ENCODE results near the gene AGTPBP1.

AGTPBP1 gene

DNA sequence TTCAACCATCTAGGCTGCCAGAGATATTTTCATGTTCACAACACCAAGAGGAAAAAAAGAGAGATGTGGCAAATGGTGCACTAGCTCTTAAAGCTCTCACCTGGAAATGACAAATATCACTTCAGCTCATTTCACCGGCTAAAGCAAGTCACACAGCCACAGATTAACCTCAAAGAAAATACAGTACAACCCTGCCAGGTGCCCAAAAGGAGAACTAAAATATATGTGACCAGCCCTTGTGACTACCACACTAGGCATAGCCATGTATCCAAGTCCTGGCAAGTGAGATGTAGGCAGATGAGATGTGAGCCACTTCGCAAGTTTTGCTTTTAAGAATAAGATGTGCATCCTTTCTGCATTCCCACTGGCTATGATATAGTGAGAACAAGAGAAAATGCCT lies 41.4 kb downstream of the AGTPBP1 start:
- Histone ChIP-seq H3K4me3 (ENCODE audit: low read depth, low read length) (no peak overlapping the region), H3K4me1 (ENCODE audit: control insufficient read depth, insufficient read depth, low read length, unreplicated experiment) (no peaks in the 10 kb centered on the region), H3K79me2 (ENCODE audit: control insufficient read depth, insufficient read depth, low read length, unreplicated experiment) (no peaks in the 10 kb centered on the region), H2AFZ (ENCODE audit: low read length, unreplicated experiment) (no peak overlapping the region), H3K27me3 (ENCODE audit: insufficient read depth, low read length) (no peaks in the 10 kb centered on the region), H3K36me3 (ENCODE audit: insufficient read depth, low read length) (no peaks in the 10 kb centered on the region), H3K27ac (ENCODE audit: low read depth, low read length) (no peak overlapping the region)

DNA sequence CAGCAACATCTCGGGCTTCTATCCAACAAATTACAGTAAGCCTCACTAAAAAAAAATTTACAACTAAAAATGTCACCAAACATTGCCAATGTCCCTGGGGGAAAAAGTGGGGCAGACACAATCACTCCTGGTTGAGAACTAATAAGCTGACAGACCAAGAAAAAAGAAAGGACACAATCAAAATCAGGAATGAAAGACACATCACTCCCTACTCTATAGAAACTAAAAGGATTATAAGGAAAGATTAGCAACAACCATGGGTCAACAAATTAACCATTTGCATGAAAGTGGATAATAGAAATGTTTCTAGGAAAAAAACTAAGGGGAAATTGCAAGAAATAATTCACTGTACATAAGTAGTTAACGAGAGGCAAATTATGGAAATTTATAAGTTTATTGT lies 53.4 kb downstream of the AGTPBP1 start:
- Histone ChIP-seq H3K27me3 (ENCODE audit: insufficient read depth, low read length) (no peaks in the 10 kb centered on the region), H3K4me1 (ENCODE audit: control insufficient read depth, insufficient read depth, low read length, unreplicated experiment) (no peaks in the 10 kb centered on the region), H3K36me3 (ENCODE audit: insufficient read depth, low read length) (no peaks in the 10 kb centered on the region; the same call in 1 of the 2 replicates), H3K4me3 (ENCODE audit: low read depth, low read length) (no peak overlapping the region), H3K79me2 (ENCODE audit: control insufficient read depth, insufficient read depth, low read length, unreplicated experiment) (no peaks in the 10 kb centered on the region), H3K27ac (ENCODE audit: low read depth, low read length) (no peak overlapping the region), H2AFZ (ENCODE audit: low read length, unreplicated experiment) (no peak overlapping the region)

GRCh38 chr9:85685081-85685480 lies 56.7 kb downstream of the AGTPBP1 start:
- H3K4me1 ChIP-seq (ENCODE audit: control insufficient read depth, insufficient read depth, low read length, unreplicated experiment) = no peaks in the 10 kb centered on the region
- no peaks in the 10 kb centered on the region for H3K79me2 ChIP-seq (ENCODE audit: control insufficient read depth, insufficient read depth, low read length, unreplicated experiment)
- no peaks in the 10 kb centered on the region for H3K36me3 ChIP-seq (ENCODE audit: insufficient read depth, low read length)
- H2AFZ ChIP-seq (ENCODE audit: low read length, unreplicated experiment) = no peak overlapping the region
- no peaks in the 10 kb centered on the region for H3K27me3 ChIP-seq (ENCODE audit: insufficient read depth, low read length)
- no peak overlapping the region for H3K4me3 ChIP-seq (ENCODE audit: low read depth, low read length)
- H3K27ac ChIP-seq (ENCODE audit: low read depth, low read length) = no peak overlapping the region

DNA sequence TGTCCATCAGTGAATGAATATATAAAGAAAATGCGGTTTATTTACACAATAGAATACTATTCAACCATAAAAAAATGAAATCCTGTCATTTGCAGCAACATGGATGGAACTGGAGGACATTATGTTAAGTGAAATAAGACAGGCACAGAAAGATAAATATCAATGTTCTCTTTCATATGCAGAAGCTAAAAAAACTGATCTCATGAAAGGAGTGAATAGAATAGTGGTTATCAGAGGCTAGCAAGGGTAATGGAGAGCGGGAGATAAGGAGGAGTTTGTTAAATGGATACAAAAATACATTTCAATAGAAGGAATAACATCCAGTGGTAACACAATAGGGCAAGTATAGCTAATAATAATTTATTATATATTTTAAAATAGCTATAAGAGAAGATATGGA lies 65.0 kb downstream of the AGTPBP1 start:
- H3K27ac ChIP-seq (ENCODE audit: low read depth, low read length) = no peak overlapping the region
- H3K36me3 ChIP-seq (ENCODE audit: insufficient read depth, low read length) = peaks cover 5% of the 10 kb centered on the region; the same call in 1 of the 2 replicates
- H2AFZ ChIP-seq (ENCODE audit: low read length, unreplicated experiment) = no peak overlapping the region
- no peaks in the 10 kb centered on the region for H3K4me1 ChIP-seq (ENCODE audit: control insufficient read depth, insufficient read depth, low read length, unreplicated experiment)
- H3K79me2 ChIP-seq (ENCODE audit: control insufficient read depth, insufficient read depth, low read length, unreplicated experiment) = no peaks in the 10 kb centered on the region
- H3K4me3 ChIP-seq (ENCODE audit: low read depth, low read length) = no peak overlapping the region
- H3K27me3 ChIP-seq (ENCODE audit: insufficient read depth, low read length) = no peaks in the 10 kb centered on the region

DNA sequence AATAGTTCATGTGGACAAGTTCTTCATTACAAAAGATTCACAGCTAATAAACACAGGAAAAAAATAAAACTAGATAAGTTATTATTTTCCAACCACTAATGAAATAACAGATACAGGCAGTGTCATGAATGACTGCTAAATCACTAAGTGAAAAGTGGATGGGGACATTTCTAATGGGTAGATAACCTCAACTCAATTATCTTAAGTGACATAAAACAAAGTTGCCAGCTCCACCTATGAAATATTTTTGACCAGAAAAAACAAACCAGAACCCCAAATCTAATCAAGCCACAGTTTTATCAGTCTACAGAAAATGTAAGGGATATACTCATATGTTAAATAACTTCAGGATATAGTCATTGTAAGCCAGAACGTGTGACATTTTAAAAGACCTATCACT lies 74.4 kb downstream of the AGTPBP1 start:
- no peaks in the 10 kb centered on the region for H3K79me2 ChIP-seq (ENCODE audit: control insufficient read depth, insufficient read depth, low read length, unreplicated experiment)
- no peaks in the 10 kb centered on the region for H3K27me3 ChIP-seq (ENCODE audit: insufficient read depth, low read length)
- H3K27ac ChIP-seq (ENCODE audit: low read depth, low read length) = no peak overlapping the region
- H3K4me1 ChIP-seq (ENCODE audit: control insufficient read depth, insufficient read depth, low read length, unreplicated experiment) = no peaks in the 10 kb centered on the region
- no peaks in the 10 kb centered on the region for H3K36me3 ChIP-seq (ENCODE audit: insufficient read depth, low read length)
- H3K4me3 ChIP-seq (ENCODE audit: low read depth, low read length) = no peak overlapping the region
- H2AFZ ChIP-seq (ENCODE audit: low read length, unreplicated experiment) = no peak overlapping the region

DNA sequence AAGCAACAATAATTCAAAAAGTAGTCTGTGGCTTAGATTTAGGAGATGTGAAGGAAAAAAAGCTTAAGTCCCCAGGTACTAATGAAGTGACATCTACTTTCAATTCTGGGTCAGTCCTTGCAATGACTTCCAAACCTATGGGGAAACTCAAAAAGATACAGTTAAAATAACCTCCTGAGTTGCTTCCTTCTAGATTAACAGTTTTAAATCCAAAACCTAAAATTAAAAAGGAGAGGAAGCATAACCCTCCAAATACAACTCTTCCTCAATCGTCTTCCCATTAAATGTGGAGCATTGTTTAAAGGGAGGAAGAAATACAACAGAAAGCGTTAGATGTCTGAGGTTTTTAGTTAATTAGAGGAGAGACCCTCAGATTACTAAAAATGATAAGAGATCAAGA lies 75.7 kb downstream of the AGTPBP1 start:
- H3K4me3 ChIP-seq (ENCODE audit: low read depth, low read length) = no peak overlapping the region
- H3K36me3 ChIP-seq (ENCODE audit: insufficient read depth, low read length) = no peaks in the 10 kb centered on the region
- H3K4me1 ChIP-seq (ENCODE audit: control insufficient read depth, insufficient read depth, low read length, unreplicated experiment) = no peaks in the 10 kb centered on the region
- H3K79me2 ChIP-seq (ENCODE audit: control insufficient read depth, insufficient read depth, low read length, unreplicated experiment) = no peaks in the 10 kb centered on the region
- H3K27ac ChIP-seq (ENCODE audit: low read depth, low read length) = no peak overlapping the region
- no peak overlapping the region for H2AFZ ChIP-seq (ENCODE audit: low read length, unreplicated experiment)
- no peaks in the 10 kb centered on the region for H3K27me3 ChIP-seq (ENCODE audit: insufficient read depth, low read length)

GRCh38 chr9:85662573-85662972 lies 79.2 kb downstream of the AGTPBP1 start:
- Histone ChIP-seq H3K27me3 (ENCODE audit: insufficient read depth, low read length) (no peaks in the 10 kb centered on the region), H3K36me3 (ENCODE audit: insufficient read depth, low read length) (no peaks in the 10 kb centered on the region), H3K4me3 (ENCODE audit: low read depth, low read length) (no peak overlapping the region), H3K79me2 (ENCODE audit: control insufficient read depth, insufficient read depth, low read length, unreplicated experiment) (no peaks in the 10 kb centered on the region), H3K4me1 (ENCODE audit: control insufficient read depth, insufficient read depth, low read length, unreplicated experiment) (no peaks in the 10 kb centered on the region), H3K27ac (ENCODE audit: low read depth, low read length) (no peak overlapping the region), H2AFZ (ENCODE audit: low read length, unreplicated experiment) (no peak overlapping the region)

GRCh38 chr9:85658716-85659115 lies 83.0 kb downstream of the AGTPBP1 start:
- H3K27ac ChIP-seq (ENCODE audit: low read depth, low read length) = no peak overlapping the region
- H3K4me1 ChIP-seq (ENCODE audit: control insufficient read depth, insufficient read depth, low read length, unreplicated experiment) = no peaks in the 10 kb centered on the region
- H3K79me2 ChIP-seq (ENCODE audit: control insufficient read depth, insufficient read depth, low read length, unreplicated experiment) = no peaks in the 10 kb centered on the region
- H3K4me3 ChIP-seq (ENCODE audit: low read depth, low read length) = no peak overlapping the region
- no peaks in the 10 kb centered on the region for H3K27me3 ChIP-seq (ENCODE audit: insufficient read depth, low read length)
- H3K36me3 ChIP-seq (ENCODE audit: insufficient read depth, low read length) = no peaks in the 10 kb centered on the region
- H2AFZ ChIP-seq (ENCODE audit: low read length, unreplicated experiment) = no peak overlapping the region

DNA sequence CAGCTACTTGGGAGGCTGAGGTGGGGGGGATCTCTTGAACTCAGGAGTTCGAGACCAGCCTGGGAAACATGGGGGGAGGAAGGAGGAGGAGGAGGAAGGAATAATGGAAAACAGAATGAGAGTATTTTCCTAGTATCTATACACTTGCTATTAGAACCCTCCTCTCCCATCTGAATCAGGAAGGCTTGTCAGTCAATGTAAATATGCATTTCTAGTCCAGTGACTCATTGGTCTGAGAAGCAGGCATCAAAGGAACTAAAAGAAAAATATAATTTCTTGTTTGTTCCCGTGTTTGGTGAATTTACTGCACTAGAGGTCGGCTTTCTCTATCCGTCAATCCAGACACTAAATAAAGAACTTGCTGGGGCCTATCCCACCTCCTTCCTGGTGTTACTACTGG lies 88.6 kb downstream of the AGTPBP1 start:
- H3K27me3 ChIP-seq (ENCODE audit: insufficient read depth, low read length) = no peaks in the 10 kb centered on the region
- no peak overlapping the region for H3K27ac ChIP-seq (ENCODE audit: low read depth, low read length)
- no peaks in the 10 kb centered on the region for H3K4me1 ChIP-seq (ENCODE audit: control insufficient read depth, insufficient read depth, low read length, unreplicated experiment)
- H2AFZ ChIP-seq (ENCODE audit: low read length, unreplicated experiment) = no peak overlapping the region
- H3K4me3 ChIP-seq (ENCODE audit: low read depth, low read length) = no peak overlapping the region
- no peaks in the 10 kb centered on the region for H3K79me2 ChIP-seq (ENCODE audit: control insufficient read depth, insufficient read depth, low read length, unreplicated experiment)
- H3K36me3 ChIP-seq (ENCODE audit: insufficient read depth, low read length) = no peaks in the 10 kb centered on the region

- no peak overlapping the region for H2AFZ ChIP-seq (ENCODE audit: low read length, unreplicated experiment)
- H3K4me3 ChIP-seq (ENCODE audit: low read depth, low read length) = no peak overlapping the region
- no peak overlapping the region for H3K27ac ChIP-seq (ENCODE audit: low read depth, low read length)
- H3K27me3 ChIP-seq (ENCODE audit: insufficient read depth, low read length) = no peaks in the 10 kb centered on the region
- H3K36me3 ChIP-seq (ENCODE audit: insufficient read depth, low read length) = no peaks in the 10 kb centered on the region
- no peaks in the 10 kb centered on the region for H3K4me1 ChIP-seq (ENCODE audit: control insufficient read depth, insufficient read depth, low read length, unreplicated experiment)
- no peaks in the 10 kb centered on the region for H3K79me2 ChIP-seq (ENCODE audit: control insufficient read depth, insufficient read depth, low read length, unreplicated experiment)
These were observed 94.2 kb downstream of the AGTPBP1 start for GRCh38 chr9:85647571-85647970.

DNA sequence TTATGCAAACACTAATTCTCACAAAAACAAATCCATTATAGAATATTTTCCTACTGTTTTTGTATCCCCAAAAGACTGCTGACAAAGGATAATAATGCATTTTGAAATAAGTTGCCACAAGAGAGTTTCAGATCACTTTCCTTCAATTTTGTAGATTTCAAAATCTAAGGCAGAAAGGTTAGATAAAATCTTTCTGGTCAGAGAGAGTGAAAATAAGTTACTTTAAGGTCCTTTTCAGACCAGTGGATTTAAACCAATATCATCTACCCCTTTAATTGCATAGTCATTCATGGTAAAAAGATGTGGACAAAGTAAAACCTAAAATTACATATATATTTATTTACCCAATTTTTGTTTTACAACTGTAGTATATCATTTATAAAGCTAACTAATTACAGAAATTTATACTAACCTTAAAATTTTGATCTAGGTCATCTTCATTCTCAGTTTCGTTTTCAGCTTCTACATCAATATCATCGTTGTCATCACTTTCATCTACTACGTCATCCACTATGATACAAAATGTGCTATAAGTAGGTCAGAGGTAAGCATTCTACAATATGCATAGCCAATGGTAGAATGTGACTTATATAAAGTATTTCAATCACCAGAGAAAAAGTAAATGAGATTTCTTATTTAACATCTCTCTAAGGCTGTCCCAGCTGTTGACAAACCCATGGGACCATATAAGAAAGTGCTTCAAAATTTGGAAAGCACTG lies 95.7 kb downstream of the AGTPBP1 start:
- Histone ChIP-seq H3K79me2 (ENCODE audit: control insufficient read depth, insufficient read depth, low read length, unreplicated experiment) (no peaks in the 10 kb centered on the region), H3K4me1 (ENCODE audit: control insufficient read depth, insufficient read depth, low read length, unreplicated experiment) (no peaks in the 10 kb centered on the region), H3K27ac (ENCODE audit: low read depth, low read length) (no peak overlapping the region), H3K36me3 (ENCODE audit: insufficient read depth, low read length) (no peaks in the 10 kb centered on the region), H3K27me3 (ENCODE audit: insufficient read depth, low read length) (no peaks in the 10 kb centered on the region), H2AFZ (ENCODE audit: low read length, unreplicated experiment) (no peak overlapping the region), H3K4me3 (ENCODE audit: low read depth, low read length) (no peak overlapping the region)
